Fibroblast of mammary gland (primary cell): Measurements from ENCODE around the gene OR13G1.

ENCODE experiments used
- DNase-seq: peaks from one replicate; pipeline ENCODE4 v3.0.0-alpha.2; 2010; ENCODE audit warnings: low read depth
- H3K4me3 ChIP-seq: 2 replicates; pipeline ENCODE4 v1.5.1; 2011; ENCODE audit warnings: low read depth, mild to moderate bottlenecking, low read length, moderate library complexity; ENCODE audit not compliant: control insufficient read depth
- CTCF ChIP-seq: conservative IDR thresholded peaks from 2 replicates; pipeline ENCODE4 v1.5.1; 2011; ENCODE audit warnings: low read depth, low read length, inconsistent platforms; ENCODE audit not compliant: control insufficient read depth, insufficient read depth

OR13G1 gene

DNA sequence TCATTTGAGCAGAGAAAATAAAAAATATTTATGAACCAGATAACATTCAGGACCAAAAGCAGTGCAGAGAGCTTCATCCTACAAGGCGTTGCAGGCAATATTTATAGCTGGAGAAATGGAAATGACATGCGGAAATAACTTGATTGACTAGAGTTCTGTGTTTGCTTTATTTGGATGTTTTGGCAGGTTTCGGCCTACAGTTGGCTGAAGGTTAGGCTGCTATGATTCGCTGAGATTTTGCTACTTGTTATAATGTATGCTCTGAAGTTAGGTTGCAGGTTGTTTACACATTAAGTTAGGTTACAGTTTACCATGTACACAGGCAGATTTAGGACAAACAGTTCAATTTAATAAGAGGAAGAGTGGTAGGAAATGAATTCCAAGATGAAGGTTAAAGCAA, 632 bp upstream of the OR13G1 start:
- TF ChIP-seq CTCF: no peak
- DNase-seq: no peak
- H3K4me3 ChIP-seq: no peak overlapping the region

- no peak for DNase-seq
- no peak for TF ChIP-seq CTCF
- no peak overlapping the region for H3K4me3 ChIP-seq
These were observed 10.3 kb downstream of the OR13G1 start for GRCh38 chr1:247669225-247669624.

GRCh38 chr1:247656221-247656875, 23.2 kb downstream of the OR13G1 start:
- TF ChIP-seq CTCF: no peak
- no peak overlapping the region for H3K4me3 ChIP-seq
- DNase-seq: no peak

- TF ChIP-seq CTCF: no peak
- H3K4me3 ChIP-seq: no peak overlapping the region
- no peak for DNase-seq
These were observed 26.5 kb downstream of the OR13G1 start for GRCh38 chr1:247653040-247653439.

- no peak for TF ChIP-seq CTCF
- DNase-seq: no peak
- H3K4me3 ChIP-seq: no peak overlapping the region
These were observed 31.7 kb downstream of the OR13G1 start for GRCh38 chr1:247647864-247648263.

DNA sequence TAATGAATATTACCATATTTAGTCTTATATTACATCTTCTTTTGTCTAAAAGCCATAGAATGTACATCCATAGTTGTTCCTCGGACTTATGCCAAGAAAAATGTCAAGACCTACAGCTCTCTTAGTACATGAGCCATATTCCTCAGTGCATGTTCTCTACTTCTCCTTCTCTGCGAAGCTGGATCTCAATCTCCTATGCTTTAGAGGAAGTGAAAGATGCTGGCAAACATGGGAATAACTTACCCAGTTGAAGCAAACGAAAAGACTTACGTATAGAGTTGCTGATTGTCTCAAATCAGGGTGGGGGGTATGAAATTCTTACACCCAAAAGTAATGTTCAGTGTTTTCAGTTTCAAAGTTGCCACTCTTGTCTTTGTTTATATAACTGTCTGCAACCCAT, 32.7 kb downstream of the OR13G1 start:
- TF ChIP-seq CTCF: no peak
- H3K4me3 ChIP-seq: no peak overlapping the region
- no peak for DNase-seq

DNA sequence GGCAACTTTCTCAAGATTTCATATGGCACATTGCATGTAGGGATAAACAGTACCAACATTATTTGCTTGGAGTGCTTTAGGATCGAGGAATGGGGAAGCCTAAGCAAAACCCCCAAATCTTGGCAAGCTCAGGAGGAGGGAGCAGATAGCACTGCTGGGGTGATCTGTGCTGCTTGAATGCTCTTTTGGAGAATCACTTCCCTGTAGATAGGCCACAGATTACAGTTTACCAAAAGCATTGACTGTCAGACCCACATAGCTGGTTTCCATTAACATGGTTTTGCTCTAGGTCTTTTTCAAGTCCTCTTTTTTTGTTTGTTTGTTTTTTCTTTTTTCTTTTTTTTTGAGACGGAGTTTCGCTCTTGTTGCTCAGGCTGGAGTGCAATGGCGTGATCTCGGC, 36.8 kb downstream of the OR13G1 start:
- DNase-seq: no peak
- no peak for TF ChIP-seq CTCF
- H3K4me3 ChIP-seq: no peak overlapping the region
